ENCODE measurements around the gene HYAL2. TPM values are rescaled to one million over a fixed set of nuclear protein-coding genes. Genes with fewer than 3 reads are reported as not detected.

The HYAL2 gene
- total and polyA plus RNA-seq, 9 of the 15 experiments (the other 6 are each of a cell fraction or from before 2014, with no cell fraction given): 0.36 to 22.7 (median 11.4) TPM; not detected in 1

GRCh38 chr3:50354850-50355249, 32.3 kb upstream of the HYAL2 start:
- ATAC-seq: no peak
- no peaks in the 10 kb centered on the region for H3K27me3 ChIP-seq (ENCODE audit: control insufficient read depth in 2 of 2, insufficient read depth in 2 of 2, low read length in 2 of 2)
- TF ChIP-seq CBX5 (IDR thresholded peaks at IDR 0.05; ENCODE audit: borderline replicate concordance, low read depth) (no peak), ZBED1 (IDR thresholded peaks at IDR 0.05) (no peak), ZNF551 (CRISPR knock-in tag; IDR thresholded peaks at IDR 0.05) (no peak), ZNF431 (CRISPR knock-in tag; IDR thresholded peaks at IDR 0.05) (no peak), POLR2G (IDR thresholded peaks at IDR 0.05; ENCODE audit: low read depth, low read length) (no peak), SRSF1 (IDR thresholded peaks at IDR 0.05; ENCODE audit: low read depth, low read length) (no peak), RBFOX2 (IDR thresholded peaks at IDR 0.05; ENCODE audit: low read depth, low read length) (peak; percentile 27; the same call in 1 of the 2 replicates)
- H2AFZ ChIP-seq (ENCODE audit: low read depth, low read length): no peak overlapping the region
- H3K27ac ChIP-seq (ENCODE audit: extremely low read depth, low read depth, low read length): no peak overlapping the region
- H3K9me3 ChIP-seq (replicated peaks; ENCODE audit: control insufficient read depth, insufficient read depth, low read depth, low read length): no peaks in the 10 kb centered on the region
- no TSS peak for BruUV-seq (replicated peaks)
- WGBS (ENCODE audit: insufficient coverage, low coverage, missing lambda C conversion rate): 91% methylated on average over 6 of the region's 7 CpGs
- peaks cover 31% of the 10 kb centered on the region; the same call in 1 of the 2 replicates for H4K20me1 ChIP-seq (replicated peaks; ENCODE audit: control insufficient read depth, insufficient read depth, low read length)
- H3K4me3 ChIP-seq: no peak overlapping the region
- POLR2A ChIA-PET: interaction anchor here (0.8 to 1.8 kb wide), 3 partner anchors 11 to 30 kb away, joined by 3 to 5 read pairs (median 3); no protein-coding TSS in a partner anchor
- H3K4me1 ChIP-seq (replicated peaks in 1 of 2; ENCODE audit: control insufficient read depth in 2 of 2, insufficient read depth in 2 of 2, low read length in 2 of 2): peaks cover 31 to 56% of the 10 kb centered on the region in 2 experiments; a peak in 4 of 5 replicates
- H3K9ac ChIP-seq (ENCODE audit: insufficient read depth in 1 of 2, low read depth in 2 of 2, low read length in 2 of 2): peak overlapping the region in 1 of 2 experiments; percentile 13; a peak in 1 of 4 replicates
- intact Hi-C loops (cut with micrococcal nuclease) (loop anchor here (5.0 kb wide), 1 partner anchor 257 kb away; the partner anchor contains the start of gene CISH), in situ Hi-C loops (cut with MboI) (no loop called here)
- H3K4me2 ChIP-seq (ENCODE audit: insufficient read depth, low read length): no peak overlapping the region
- H3K9me1 ChIP-seq (ENCODE audit: control insufficient read depth, insufficient read depth, low read length): peaks cover 6% of the 10 kb centered on the region
- FAIRE-seq: no peak
- H3K36me3 ChIP-seq (ENCODE audit: control insufficient read depth, insufficient read depth, low read length): peaks cover 45% of the 10 kb centered on the region; the same call in 2 of the 3 replicates
- CTCF ChIA-PET (ENCODE audit: low intra/inter-chr PET ratio): no interaction called here
- H3K79me2 ChIP-seq (ENCODE audit: control insufficient read depth, insufficient read depth, low read length): peaks cover 59% of the 10 kb centered on the region
- no peak for DNase-seq (ENCODE audit: extremely low read depth in 1 of 4, low spot score in 3 of 4)
